GM12878 (cell line): ENCODE measurements around the gene LIPG. TPM values are rescaled to one million over a fixed set of nuclear protein-coding genes. Genes with fewer than 3 reads are reported as not detected.
A peak's percentile ranks its signal among the peaks of the same experiment; 100 is the strongest.

Experiments
- ATAC-seq: fragments of 200-7000 bp; cut with Tn5 transposase; 3 replicates; pipeline ENCODE4 v1.9.1; 2020; ENCODE audit warnings: mild to moderate bottlenecking, moderate library complexity
- BruUV-seq: library from RNA; stranded (reverse); fragments of 400-500 nt; replicated peaks from 2 replicates; lab custom pipeline; 2021; lab: Mats Ljungman, UMichigan
- CTCF ChIA-PET: fragments of 300-600 bp; sonication (Branson Sonifier 250); formaldehyde crosslinking; extraction: SDS; loops from one replicate; lab custom pipeline; 2021; ENCODE audit warnings: inconsistent platforms; lab: Yijun Ruan, JAX
- POLR2A ChIA-PET: fragments of 350-600 bp; formaldehyde crosslinking; extraction: SDS; loops from one replicate; lab custom pipeline; 2021; ENCODE audit warnings: inconsistent platforms; lab: Charles Lee
- RAD21 ChIA-PET: fragments of 300-600 bp; sonication (Branson Sonifier 250); formaldehyde crosslinking; loops from one replicate; lab custom pipeline; 2023; ENCODE audit warnings: antibody characterized with exemption; ENCODE audit not compliant: unreplicated experiment; lab: Charles Lee
- SMC1A ChIA-PET: fragments of 300-600 bp; sonication (Branson Sonifier 250); formaldehyde crosslinking; loops from one replicate; lab custom pipeline; 2023; ENCODE audit not compliant: unreplicated experiment, uncharacterized antibody; lab: Charles Lee
- DNase-seq: peaks from one replicate; pipeline ENCODE4 v3.0.0-alpha.2; 2011; ENCODE audit warnings: low read depth, low spot score
- FAIRE-seq: peaks from 3 replicates; lab custom pipeline; 2011; peaks lifted over from hg19 to GRCh38; lab: Jason Lieb, UNC
- H2AFZ ChIP-seq: 2 replicates; pipeline ENCODE4 v1.6.0; 2011; ENCODE audit warnings: low read depth, low read length, control low read depth; ENCODE audit not compliant: control insufficient read depth
- H3K27ac ChIP-seq: 2 replicates; pipeline ENCODE4 v1.5.1; 2011; ENCODE audit warnings: control low read depth; ENCODE audit not compliant: control insufficient read depth, insufficient read depth
- H3K27me3 ChIP-seq, 2 experiments: replicated peaks in 1 of 2; 2 replicates each; pipeline versions ENCODE4 v1.6.0 to v1.6.1; 2011; ENCODE audit warnings: low read length in 1 of 2; ENCODE audit not compliant: control insufficient read depth in 2 of 2, insufficient read depth in 2 of 2
- H3K36me3 ChIP-seq, 2 experiments: 2 replicates each; pipeline ENCODE4 v1.5.1; 2011; ENCODE audit warnings: low read length in 1 of 2; ENCODE audit not compliant: control insufficient read depth in 2 of 2, insufficient read depth in 2 of 2
- H3K4me1 ChIP-seq: 2 replicates; pipeline ENCODE4 v1.6.1; 2011; ENCODE audit warnings: mild to moderate bottlenecking, low read length, moderate library complexity, mixed read lengths; ENCODE audit not compliant: control insufficient read depth, insufficient read depth
- H3K4me2 ChIP-seq: 2 replicates; pipeline ENCODE4 v1.6.0; 2011; ENCODE audit warnings: control low read depth; ENCODE audit not compliant: control insufficient read depth, insufficient read depth
- H3K4me3 ChIP-seq: fragments of 200-600 bp; sonication (generic); 2 replicates; pipeline ENCODE4 v1.5.1; 2016
- H3K79me2 ChIP-seq: 2 replicates; pipeline ENCODE4 v1.6.0; 2011; ENCODE audit warnings: low read length; ENCODE audit not compliant: control insufficient read depth, insufficient read depth
- H3K9ac ChIP-seq: 2 replicates; pipeline ENCODE4 v1.8.0; 2011; ENCODE audit warnings: low read length, control low read depth, mixed read lengths; ENCODE audit not compliant: control insufficient read depth, insufficient read depth
- H3K9me3 ChIP-seq: replicated peaks from 3 replicates; pipeline ENCODE4 v1.5.1; 2011; ENCODE audit warnings: mild to moderate bottlenecking, low read length; ENCODE audit not compliant: control insufficient read depth, insufficient read depth
- H4K20me1 ChIP-seq: 2 replicates; pipeline ENCODE4 v1.6.0; 2011; ENCODE audit not compliant: control insufficient read depth, insufficient read depth
- E2F4 ChIP-seq: IDR thresholded peaks from 2 replicates; pipeline ENCODE4 v1.6.1; 2012; ENCODE audit warnings: low read depth, low read length, improper control_type of control experiment
- ETV6 ChIP-seq, 2 experiments: fragments of 450-650 bp in 1 of 2; IDR thresholded peaks in 1 of 2; conservative IDR thresholded peaks in 1 of 2; 2 replicates each; pipeline ENCODE4 v1.6.1; 2014; ENCODE audit warnings: antibody characterized with exemption in 1 of 2, borderline replicate concordance in 1 of 2, low read depth in 1 of 2, mild to moderate bottlenecking in 1 of 2, moderate library complexity in 1 of 2
- MYC ChIP-seq: IDR thresholded peaks from 2 replicates; pipeline ENCODE4 v1.6.1; 2011; ENCODE audit warnings: mild to moderate bottlenecking, low read length, moderate library complexity, inconsistent platforms; ENCODE audit not compliant: insufficient read depth, insufficient replicate concordance, insufficient read length, severe bottlenecking
- NFIC ChIP-seq: IDR thresholded peaks from 2 replicates; pipeline ENCODE4 v1.6.1; 2012; ENCODE audit warnings: low read depth, mild to moderate bottlenecking, inconsistent platforms, low read length, moderate library complexity
- RAD51 ChIP-seq: fragments of 450-650 bp; IDR thresholded peaks from 2 replicates; pipeline ENCODE4 v1.6.1; 2016; ENCODE audit warnings: moderate library complexity, mild to moderate bottlenecking, inconsistent platforms
- RUNX3 ChIP-seq: IDR thresholded peaks from 2 replicates; pipeline ENCODE4 v1.6.1; 2012; ENCODE audit warnings: low read length, inconsistent platforms
- SMC3 ChIP-seq: IDR thresholded peaks from 2 replicates; pipeline ENCODE4 v1.6.1; 2011; ENCODE audit warnings: low read length, improper control_type of control experiment, borderline replicate concordance
- SREBF2 ChIP-seq: IDR thresholded peaks from 2 replicates; pipeline ENCODE4 v1.6.1; 2012; ENCODE audit warnings: mild to moderate bottlenecking, low read length
- TAF1 ChIP-seq: IDR thresholded peaks from 2 replicates; pipeline ENCODE4 v1.6.1; 2011; ENCODE audit warnings: mild to moderate bottlenecking, low read depth, low read length, borderline replicate concordance
- TBL1XR1 ChIP-seq: IDR thresholded peaks from 2 replicates; pipeline ENCODE4 v1.6.1; 2012; ENCODE audit warnings: low read depth, low read length, improper control_type of control experiment
- TCF3 ChIP-seq: IDR thresholded peaks from 2 replicates; pipeline ENCODE4 v1.6.1; 2012; ENCODE audit warnings: low read depth, mild to moderate bottlenecking, low read length, borderline replicate concordance; ENCODE audit not compliant: insufficient read depth
- TCF7 ChIP-seq: IDR thresholded peaks from 2 replicates; pipeline ENCODE4 v1.6.1; 2014; ENCODE audit warnings: antibody characterized with exemption, borderline replicate concordance
- USF2 ChIP-seq: IDR thresholded peaks from 2 replicates; pipeline ENCODE4 v1.6.1; 2011; ENCODE audit warnings: low read depth, low read length, improper control_type of control experiment, borderline replicate concordance
- WGBS: methylation state at CpG from one replicate; pipeline ENCODE4 v1.1.6; 2016; ENCODE audit warnings: low lambda C conversion rate; ENCODE audit not compliant: insufficient replicate concordance, insufficient coverage; ENCODE audit errors: missing lambda C conversion rate; 5-methylcytosine and 5-hydroxymethylcytosine counted together
- in situ Hi-C: fragments of 300-500 bp; cut with MboI; formaldehyde crosslinking; loops from 9 replicates; pipeline ENCODE4 v1.14.3; 2018; ENCODE audit warnings: mixed read lengths
- intact Hi-C: fragments of 100-400 bp; cut with micrococcal nuclease; formaldehyde crosslinking; loops from one replicate; pipeline ENCODE4 v1.14.2; 2022; ENCODE audit not compliant: unreplicated experiment
- polyA plus RNA-seq, 11 experiments: library from polyadenylated mRNA; depleted of rRNA in 4 of 11; unstranded in 6 of 11; stranded (reverse) in 5 of 11; fragments of >200 nt; fragmentation: Nextera tagmentation in 4 of 11; fragmentation: Illumina TruSeq in 1 of 11; extraction: Ambion mirVana in 4 of 11; extraction: Trizol in 1 of 11; gene quantifications; 1 replicate in 1 of 11; 2 replicates in 10 of 11; pipeline versions ENCODE4 v1.2.1 to v1.2.3, GENCODE V29; 2011 to 2016; ENCODE audit warnings: inconsistent platforms in 2 of 11, missing spikeins in 2 of 11, low read depth in 1 of 11
- total RNA-seq, 4 experiments: library from RNA; depleted of rRNA in 3 of 4; stranded (reverse); fragments of >200 nt in 3 of 4; fragmentation: Illumina TruSeq in 1 of 4; extraction: Trizol in 1 of 4; gene quantifications; 2 replicates each; pipeline versions ENCODE4 v1.2.1 to v1.2.3, GENCODE V29; 2013 to 2021
- TF ChIP-seq, protein P1 (sequence below): fragments of 450-650 bp; IDR thresholded peaks from 2 replicates; pipeline ENCODE4 v1.6.1; 2017; ENCODE audit warnings: low read depth, mild to moderate bottlenecking, moderate library complexity

Gene LIPG
- total and polyA plus RNA-seq, 10 of the 15 experiments (the other 5 are each of a cell fraction or from before 2014, with no cell fraction given) = 0.04 to 0.55 (median 0.18) TPM; not detected in 1

- CTCF ChIA-PET = interaction anchor here (0.7 to 2.1 kb wide), 3 partner anchors 8 to 160 kb away, joined by 3 to 8 read pairs (median 4); no protein-coding TSS in a partner anchor
- peaks cover 6% of the 10 kb centered on the region for H3K4me1 ChIP-seq
- RAD21 ChIA-PET = no interaction called here
- H3K9ac ChIP-seq = no peak overlapping the region
- 0% methylated on average over 3 of the region's 3 CpGs for whole genome bisulfite sequencing
- ATAC-seq (peak; percentile 17; the same call in 1 of the 3 replicates), FAIRE-seq (no peak), DNase-seq (no peak)
- intact Hi-C loops (no loop called here), in situ Hi-C loops (no loop called here)
- no peaks in the 10 kb centered on the region; a peak in 1 of 4 replicates for H3K27me3 ChIP-seq
- no peak overlapping the region for H3K4me3 ChIP-seq
- no peaks in the 10 kb centered on the region for H3K79me2 ChIP-seq
- POLR2A ChIA-PET = no interaction called here
- H3K27ac ChIP-seq = no peak overlapping the region
- H4K20me1 ChIP-seq = no peaks in the 10 kb centered on the region
- TF ChIP-seq TBL1XR1 (no peak), SREBF2 (no peak), USF2 (no peak), RUNX3 (no peak), ETV6 (conservative IDR thresholded peaks at IDR 0.05 in 1 of 2, IDR thresholded peaks at IDR 0.05 in 1 of 2; ENCODE audit: borderline replicate concordance in 1 of 2, low read depth in 1 of 2) (no peak), MYC (no peak), TAF1 (no peak), RAD51 (no peak), NFIC (no peak), E2F4 (no peak), SMC3 (no peak), TCF7 (no peak), TCF3 (no peak)
- TF ChIP-seq, protein P1, sequence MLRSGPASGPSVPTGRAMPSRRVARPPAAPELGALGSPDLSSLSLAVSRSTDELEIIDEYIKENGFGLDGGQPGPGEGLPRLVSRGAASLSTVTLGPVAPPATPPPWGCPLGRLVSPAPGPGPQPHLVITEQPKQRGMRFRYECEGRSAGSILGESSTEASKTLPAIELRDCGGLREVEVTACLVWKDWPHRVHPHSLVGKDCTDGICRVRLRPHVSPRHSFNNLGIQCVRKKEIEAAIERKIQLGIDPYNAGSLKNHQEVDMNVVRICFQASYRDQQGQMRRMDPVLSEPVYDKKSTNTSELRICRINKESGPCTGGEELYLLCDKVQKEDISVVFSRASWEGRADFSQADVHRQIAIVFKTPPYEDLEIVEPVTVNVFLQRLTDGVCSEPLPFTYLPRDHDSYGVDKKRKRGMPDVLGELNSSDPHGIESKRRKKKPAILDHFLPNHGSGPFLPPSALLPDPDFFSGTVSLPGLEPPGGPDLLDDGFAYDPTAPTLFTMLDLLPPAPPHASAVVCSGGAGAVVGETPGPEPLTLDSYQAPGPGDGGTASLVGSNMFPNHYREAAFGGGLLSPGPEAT = no peak
- H3K4me2 ChIP-seq = no peak overlapping the region
- no peaks in the 10 kb centered on the region for H3K36me3 ChIP-seq
- BruUV-seq = no TSS peak
- SMC1A ChIA-PET = interaction anchor here (0.7 to 1.1 kb wide), 2 partner anchors 8 to 130 kb away, joined by 3 read pairs; no protein-coding TSS in a partner anchor
- no peak overlapping the region for H2AFZ ChIP-seq
- no peaks in the 10 kb centered on the region; the same call in 2 of the 3 replicates for H3K9me3 ChIP-seq
Observed at GRCh38 chr18:49617329-49617695, 55.5 kb downstream of the LIPG start.
